Esophagus (tissue), 2 donors: ENCODE results near the gene PAPSS2. TPM values are rescaled to one million over a fixed set of nuclear protein-coding genes. Genes with fewer than 3 reads are reported as not detected.

Experiments
- H3K27ac ChIP-seq, 2 donors: one replicate each; pipeline ENCODE4 v1.5.1; 2013; ENCODE audit warnings: low read depth in 2 of 2, mild to moderate bottlenecking in 2 of 2, inconsistent platforms in 1 of 2, low read length in 1 of 2, moderate library complexity in 1 of 2
- H3K27me3 ChIP-seq, 2 donors: one replicate each; pipeline ENCODE4 v1.6.1; 2013; ENCODE audit warnings: low read length in 2 of 2, control low read depth in 1 of 2, mild to moderate bottlenecking in 1 of 2; ENCODE audit not compliant: insufficient read depth in 2 of 2, control insufficient read depth in 1 of 2
- H3K36me3 ChIP-seq, 2 donors: one replicate each; pipeline ENCODE4 v1.6.1; 2013; ENCODE audit warnings: low read length in 1 of 2; ENCODE audit not compliant: control insufficient read depth in 2 of 2, insufficient read depth in 2 of 2
- H3K4me1 ChIP-seq, 2 donors: one replicate each; pipeline ENCODE4 v1.6.1; 2013; ENCODE audit warnings: low read length in 1 of 2; ENCODE audit not compliant: control insufficient read depth in 2 of 2, insufficient read depth in 2 of 2
- H3K4me3 ChIP-seq, 2 donors: one replicate each; pipeline ENCODE4 v1.5.1; 2013; ENCODE audit warnings: low read length in 2 of 2, mild to moderate bottlenecking in 2 of 2, low read depth in 1 of 2, moderate library complexity in 1 of 2
- H3K9me3 ChIP-seq, 2 donors: one replicate each; pipeline ENCODE4 v1.6.1; 2013; ENCODE audit warnings: mild to moderate bottlenecking in 2 of 2, low read depth in 1 of 2, low read length in 1 of 2, moderate library complexity in 1 of 2; ENCODE audit not compliant: control insufficient read depth in 2 of 2, insufficient read depth in 1 of 2
- WGBS, 2 donors: extraction: QIAGEN DNeasy Blood & Tissue Kit; methylation state at CpG; one replicate each; pipeline ENCODE4 v1.1.7; 2013; 5-methylcytosine and 5-hydroxymethylcytosine counted together
- polyA plus RNA-seq, 2 donors: library from polyadenylated mRNA; stranded (reverse); fragments of 200-250 nt; gene quantifications; one replicate each; pipeline ENCODE4 v1.2.3, GENCODE V29; 2013
- donor health status: healthy with polysubstance abuse.
- donor health status: Bipolar disorder and iron deficiency.

The PAPSS2 gene
- polyA plus RNA-seq, 2 donors: 1.3 to 1.7 TPM

GRCh38 chr10:87696922-87697745, 37.5 kb downstream of the PAPSS2 start:
- H3K9me3 ChIP-seq: no peaks in the 10 kb centered on the region
- H3K27me3 ChIP-seq: no peaks in the 10 kb centered on the region
- no peak overlapping the region for H3K27ac ChIP-seq
- no peaks in the 10 kb centered on the region for H3K36me3 ChIP-seq
- no peak overlapping the region for H3K4me3 ChIP-seq
- 78 to 80% methylated on average over 11 of the region's 11 CpGs for WGBS, 2 donors
- peaks cover 0 to 2% of the 10 kb centered on the region in 2 donors for H3K4me1 ChIP-seq

GRCh38 chr10:87700031-87700796, 40.5 kb downstream of the PAPSS2 start:
- no peak overlapping the region for H3K27ac ChIP-seq

GRCh38 chr10:87702260-87702972, 42.7 kb downstream of the PAPSS2 start:
- no peak overlapping the region for H3K4me3 ChIP-seq
- 77 to 80% methylated on average over 9 of the region's 9 CpGs for WGBS, 2 donors
- H3K4me1 ChIP-seq: peaks cover 0 to 2% of the 10 kb centered on the region in 2 donors
- H3K27ac ChIP-seq: no peak overlapping the region
- H3K36me3 ChIP-seq: no peaks in the 10 kb centered on the region
- H3K27me3 ChIP-seq: no peaks in the 10 kb centered on the region
- H3K9me3 ChIP-seq: no peaks in the 10 kb centered on the region

More at GRCh38 chr10:87700031-87700796, 40.5 kb downstream of the PAPSS2 start:
- no peak overlapping the region for H3K4me3 ChIP-seq
- H3K27me3 ChIP-seq: no peaks in the 10 kb centered on the region
- H3K9me3 ChIP-seq: no peaks in the 10 kb centered on the region
- no peaks in the 10 kb centered on the region for H3K36me3 ChIP-seq
- WGBS, 2 donors: 88 to 91% methylated on average over 7 of the region's 7 CpGs
- H3K4me1 ChIP-seq: peaks cover 2% of the 10 kb centered on the region in 2 donors

GRCh38 chr10:87702973-87703294, 43.3 kb downstream of the PAPSS2 start:
- no peak overlapping the region for H3K4me3 ChIP-seq
- no peaks in the 10 kb centered on the region for H3K27me3 ChIP-seq
- no peak overlapping the region for H3K27ac ChIP-seq
- no peaks in the 10 kb centered on the region for H3K9me3 ChIP-seq
- no peaks in the 10 kb centered on the region for H3K36me3 ChIP-seq
- H3K4me1 ChIP-seq: peaks cover 0 to 2% of the 10 kb centered on the region in 2 donors
- WGBS, 2 donors: 86 to 93% methylated on average over 4 of the region's 4 CpGs

- H3K27me3 ChIP-seq: no peaks in the 10 kb centered on the region
- H3K4me3 ChIP-seq: no peak overlapping the region
- no peaks in the 10 kb centered on the region for H3K9me3 ChIP-seq
- WGBS, 2 donors: 50 to 52% methylated on average over 1 of the region's 1 CpG
- H3K36me3 ChIP-seq: no peaks in the 10 kb centered on the region
- no peak overlapping the region for H3K27ac ChIP-seq
- H3K4me1 ChIP-seq: peaks cover 0 to 2% of the 10 kb centered on the region in 2 donors
Measured at GRCh38 chr10:87703771-87704170, 44.1 kb downstream of the PAPSS2 start.

DNA sequence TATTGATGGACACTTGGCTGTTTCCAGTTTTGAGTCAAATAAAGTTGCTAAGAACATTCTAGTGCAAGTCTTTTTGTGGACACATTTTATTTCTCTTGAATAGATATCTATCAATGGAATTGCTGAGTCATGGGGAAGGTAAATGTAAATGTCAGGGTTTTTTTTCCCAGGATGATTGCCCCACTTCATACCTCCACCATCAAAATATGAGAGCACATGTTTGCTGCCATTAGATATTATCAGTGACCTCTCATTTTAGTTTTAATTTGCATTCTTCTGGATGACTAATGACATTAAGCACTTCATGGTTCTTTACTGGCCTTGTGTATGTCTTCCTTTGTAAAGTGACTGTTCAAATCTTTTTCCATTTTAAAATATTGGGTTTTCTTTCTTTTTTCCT, 45.7 kb downstream of the PAPSS2 start:
- H3K9me3 ChIP-seq: no peaks in the 10 kb centered on the region
- peaks cover 0 to 2% of the 10 kb centered on the region in 2 donors for H3K4me1 ChIP-seq
- H3K4me3 ChIP-seq: no peak overlapping the region
- H3K27ac ChIP-seq: no peak overlapping the region
- no peaks in the 10 kb centered on the region for H3K36me3 ChIP-seq
- no peaks in the 10 kb centered on the region for H3K27me3 ChIP-seq

DNA sequence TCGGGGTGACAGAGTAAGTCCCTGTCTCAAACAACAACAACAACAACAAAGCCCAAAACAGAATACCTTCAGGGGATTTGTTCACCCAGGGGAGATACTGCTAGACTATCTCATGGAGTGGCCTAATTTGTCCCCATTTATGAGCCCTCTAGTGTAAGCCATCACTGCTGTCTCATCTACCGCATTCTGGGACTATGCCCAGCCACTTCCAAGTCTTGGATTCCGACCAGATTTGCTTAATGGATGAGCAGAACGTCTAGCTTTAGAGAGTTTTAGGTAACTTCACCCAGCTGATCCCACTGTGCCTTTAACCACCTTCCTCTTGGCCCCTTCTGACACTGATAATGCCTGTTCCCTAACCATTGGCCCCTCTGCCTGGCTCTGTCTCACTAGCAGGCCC, 47.1 kb downstream of the PAPSS2 start:
- Histone ChIP-seq H3K27me3 (no peaks in the 10 kb centered on the region), H3K27ac (no peak overlapping the region), H3K4me3 (no peak overlapping the region), H3K9me3 (no peaks in the 10 kb centered on the region), H3K4me1 (peaks cover 0 to 2% of the 10 kb centered on the region in 2 donors), H3K36me3 (no peaks in the 10 kb centered on the region)
- 75 to 78% methylated on average over 4 of the region's 4 CpGs for WGBS, 2 donors

DNA sequence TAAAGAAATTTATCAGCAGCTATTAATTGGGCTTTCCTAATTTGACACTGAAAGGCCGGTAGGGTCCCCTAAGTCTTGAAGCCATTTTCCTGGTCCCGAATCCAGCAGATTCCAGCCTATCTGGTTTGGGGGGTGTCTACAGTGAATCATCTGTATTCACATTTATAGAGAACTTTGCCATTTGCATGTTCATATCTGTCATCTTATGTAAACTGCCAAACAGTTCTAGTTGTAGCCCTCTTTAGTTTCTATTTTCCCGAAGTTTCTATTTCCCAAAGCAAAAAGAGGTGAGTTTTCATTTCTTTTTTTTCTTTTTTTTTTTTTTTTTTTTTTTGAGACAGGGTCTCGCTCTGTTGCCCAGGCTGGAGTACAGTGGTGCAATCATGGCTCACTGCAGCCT, 47.6 kb downstream of the PAPSS2 start:
- Histone ChIP-seq H3K4me3 (no peak overlapping the region), H3K36me3 (no peaks in the 10 kb centered on the region), H3K4me1 (peaks cover 0 to 2% of the 10 kb centered on the region in 2 donors), H3K27ac (no peak overlapping the region), H3K27me3 (no peaks in the 10 kb centered on the region), H3K9me3 (no peaks in the 10 kb centered on the region)
- 90 to 98% methylated on average over 4 of the region's 4 CpGs for WGBS, 2 donors

- H3K4me1 ChIP-seq: no peaks in the 10 kb centered on the region
- H3K27me3 ChIP-seq: no peaks in the 10 kb centered on the region
- no peak overlapping the region for H3K4me3 ChIP-seq
- no peak overlapping the region for H3K27ac ChIP-seq
- WGBS, 2 donors: 80 to 84% methylated on average over 11 of the region's 11 CpGs
- H3K36me3 ChIP-seq: no peaks in the 10 kb centered on the region
- no peaks in the 10 kb centered on the region for H3K9me3 ChIP-seq
Measured at GRCh38 chr10:87712913-87713616, 53.4 kb downstream of the PAPSS2 start.
